Measurements from ENCODE around the gene NFYB. TPM values are rescaled to one million over a fixed set of nuclear protein-coding genes. Genes with fewer than 3 reads are reported as not detected.

NFYB gene
- total RNA-seq, 1 experiment from 2014 or later = 28.1 TPM

DNA sequence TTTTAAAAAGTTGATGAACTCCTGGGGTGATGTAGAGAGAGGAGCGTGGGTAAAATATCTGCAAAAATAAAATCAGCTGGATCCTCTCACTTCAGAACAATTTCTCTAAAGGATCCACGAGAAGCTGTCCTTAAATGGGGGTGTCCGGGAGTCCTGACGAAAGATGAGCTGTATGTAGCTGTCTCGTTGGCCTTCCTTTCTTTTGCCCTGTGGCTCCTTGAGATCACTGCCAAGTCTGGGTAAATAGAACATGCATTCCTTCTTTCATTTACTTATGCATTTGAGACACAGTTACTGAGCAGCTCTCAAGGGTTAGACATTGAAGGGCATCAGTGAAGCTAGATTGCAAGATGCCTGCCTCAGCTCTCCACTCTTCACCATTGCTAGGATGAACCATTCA lies 42.4 kb upstream of the NFYB start:
- intact Hi-C loops (cut with micrococcal nuclease; ENCODE audit: unreplicated experiment) = loop anchor here (2.0 kb wide), 1 partner anchor 44 kb away; no protein-coding TSS in a partner anchor
- no peaks in the 10 kb centered on the region for H3K9me3 ChIP-seq (ENCODE audit: low read depth, low read length, poor library complexity, severe bottlenecking)
- no peaks in the 10 kb centered on the region for H3K27me3 ChIP-seq (replicated peaks; ENCODE audit: insufficient read depth, low read depth, low read length, poor library complexity)
- no peak overlapping the region for H3K4me3 ChIP-seq (ENCODE audit: low read depth, low read length, poor library complexity, severe bottlenecking)
- H3K4me1 ChIP-seq (ENCODE audit: insufficient read depth, low read length, poor library complexity, severe bottlenecking) = no peaks in the 10 kb centered on the region
- H3K36me3 ChIP-seq (ENCODE audit: insufficient read depth, low read length, poor library complexity, severe bottlenecking) = no peaks in the 10 kb centered on the region
- no peak for DNase-seq (ENCODE audit: low spot score)
- TF ChIP-seq EZH2 (IDR thresholded peaks at IDR 0.05; ENCODE audit: borderline replicate concordance, low read depth, low read length, poor library complexity, severe bottlenecking) = no peak
- TF ChIP-seq, protein P1, sequence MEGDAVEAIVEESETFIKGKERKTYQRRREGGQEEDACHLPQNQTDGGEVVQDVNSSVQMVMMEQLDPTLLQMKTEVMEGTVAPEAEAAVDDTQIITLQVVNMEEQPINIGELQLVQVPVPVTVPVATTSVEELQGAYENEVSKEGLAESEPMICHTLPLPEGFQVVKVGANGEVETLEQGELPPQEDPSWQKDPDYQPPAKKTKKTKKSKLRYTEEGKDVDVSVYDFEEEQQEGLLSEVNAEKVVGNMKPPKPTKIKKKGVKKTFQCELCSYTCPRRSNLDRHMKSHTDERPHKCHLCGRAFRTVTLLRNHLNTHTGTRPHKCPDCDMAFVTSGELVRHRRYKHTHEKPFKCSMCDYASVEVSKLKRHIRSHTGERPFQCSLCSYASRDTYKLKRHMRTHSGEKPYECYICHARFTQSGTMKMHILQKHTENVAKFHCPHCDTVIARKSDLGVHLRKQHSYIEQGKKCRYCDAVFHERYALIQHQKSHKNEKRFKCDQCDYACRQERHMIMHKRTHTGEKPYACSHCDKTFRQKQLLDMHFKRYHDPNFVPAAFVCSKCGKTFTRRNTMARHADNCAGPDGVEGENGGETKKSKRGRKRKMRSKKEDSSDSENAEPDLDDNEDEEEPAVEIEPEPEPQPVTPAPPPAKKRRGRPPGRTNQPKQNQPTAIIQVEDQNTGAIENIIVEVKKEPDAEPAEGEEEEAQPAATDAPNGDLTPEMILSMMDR (conservative IDR thresholded peaks at IDR 0.05; ENCODE audit: low read depth, low read length) = no peak
- POLR2A ChIA-PET (ENCODE audit: low non-redundant PET) = no interaction called here
- BruUV-seq (replicated peaks) = no TSS peak
- H3K27ac ChIP-seq (ENCODE audit: low read depth, low read length, poor library complexity, severe bottlenecking) = no peak overlapping the region
- CTCF ChIA-PET = no interaction called here

DNA sequence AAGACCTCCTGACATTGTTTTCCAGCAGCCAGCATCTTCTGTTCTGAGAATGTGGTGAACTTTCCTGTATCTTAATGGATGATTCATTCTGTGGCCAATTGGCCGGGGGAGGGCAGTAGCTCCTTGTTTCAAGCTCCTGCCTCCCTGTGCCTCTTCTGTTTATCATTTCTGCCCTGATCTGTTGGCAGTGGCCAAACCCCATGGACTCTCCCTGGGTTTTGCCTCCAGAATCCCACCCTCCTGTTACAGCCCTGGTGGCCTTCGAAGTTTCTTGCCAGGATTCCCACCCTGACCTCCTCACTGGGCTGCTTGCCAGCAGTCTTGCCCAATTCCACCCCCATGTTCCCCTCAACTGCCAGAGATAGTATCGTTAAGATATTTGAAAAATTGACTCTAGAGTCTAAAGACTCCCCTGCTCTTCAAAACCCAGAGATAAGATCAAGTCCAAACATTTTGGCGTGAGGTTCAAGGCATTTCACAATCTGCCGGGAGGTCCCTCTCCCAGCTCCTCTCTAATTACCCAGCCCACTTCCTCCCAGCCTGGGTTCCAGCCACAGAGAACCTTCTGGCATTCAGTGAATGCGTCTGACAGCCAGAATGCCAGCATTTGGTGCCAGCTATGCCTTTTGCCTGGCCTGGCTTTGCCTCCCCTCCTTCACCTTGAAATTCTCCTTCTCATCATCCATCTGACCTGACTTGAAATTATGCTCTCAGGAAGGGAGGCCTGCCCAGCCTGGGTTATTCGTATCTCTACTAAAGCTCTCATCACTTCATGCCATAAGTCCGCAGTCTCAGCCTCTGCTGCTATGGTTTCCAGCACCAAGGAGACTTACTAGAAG lies 39.9 kb upstream of the NFYB start:
- ChIA-PET POLR2A (ENCODE audit: low non-redundant PET) (no interaction called here), CTCF (no interaction called here)
- BruUV-seq (replicated peaks) = no TSS peak
- intact Hi-C loops (cut with micrococcal nuclease; ENCODE audit: unreplicated experiment) = no loop called here
- H3K36me3 ChIP-seq (ENCODE audit: insufficient read depth, low read length, poor library complexity, severe bottlenecking) = no peaks in the 10 kb centered on the region
- H3K27ac ChIP-seq (ENCODE audit: low read depth, low read length, poor library complexity, severe bottlenecking) = no peak overlapping the region
- TF ChIP-seq, protein P1 (conservative IDR thresholded peaks at IDR 0.05; ENCODE audit: low read depth, low read length) = 0 out of 2 replicates have a peak, but pooled peaks have one; percentile 25
- TF ChIP-seq EZH2 (IDR thresholded peaks at IDR 0.05; ENCODE audit: borderline replicate concordance, low read depth, low read length, poor library complexity, severe bottlenecking) = no peak
- no peak overlapping the region for H3K4me3 ChIP-seq (ENCODE audit: low read depth, low read length, poor library complexity, severe bottlenecking)
- no peaks in the 10 kb centered on the region for H3K27me3 ChIP-seq (replicated peaks; ENCODE audit: insufficient read depth, low read depth, low read length, poor library complexity)
- peak; percentile 20 for DNase-seq (ENCODE audit: low spot score)
- H3K9me3 ChIP-seq (ENCODE audit: low read depth, low read length, poor library complexity, severe bottlenecking) = no peaks in the 10 kb centered on the region
- H3K4me1 ChIP-seq (ENCODE audit: insufficient read depth, low read length, poor library complexity, severe bottlenecking) = no peaks in the 10 kb centered on the region

DNA sequence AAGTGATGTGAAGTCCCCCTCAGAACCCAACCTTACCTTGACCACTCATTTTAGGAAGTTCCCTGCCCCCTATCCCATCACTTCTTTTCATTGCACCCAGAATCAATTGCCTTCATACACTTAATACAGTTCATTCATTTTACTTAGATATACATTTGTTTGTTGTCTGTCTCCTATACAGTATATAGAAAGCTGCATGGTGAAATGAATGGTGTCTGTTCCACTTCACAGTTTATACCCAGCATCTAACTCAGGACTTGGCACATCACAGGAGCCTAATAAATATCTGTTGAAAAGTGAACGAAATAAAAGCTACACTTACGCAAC lies 39.3 kb upstream of the NFYB start:
- Histone ChIP-seq H3K4me1 (ENCODE audit: insufficient read depth, low read length, poor library complexity, severe bottlenecking) (no peaks in the 10 kb centered on the region), H3K36me3 (ENCODE audit: insufficient read depth, low read length, poor library complexity, severe bottlenecking) (no peaks in the 10 kb centered on the region), H3K27ac (ENCODE audit: low read depth, low read length, poor library complexity, severe bottlenecking) (no peak overlapping the region), H3K27me3 (replicated peaks; ENCODE audit: insufficient read depth, low read depth, low read length, poor library complexity) (no peaks in the 10 kb centered on the region), H3K9me3 (ENCODE audit: low read depth, low read length, poor library complexity, severe bottlenecking) (no peaks in the 10 kb centered on the region), H3K4me3 (ENCODE audit: low read depth, low read length, poor library complexity, severe bottlenecking) (no peak overlapping the region)
- no TSS peak for BruUV-seq (replicated peaks)
- intact Hi-C loops (cut with micrococcal nuclease; ENCODE audit: unreplicated experiment) = no loop called here
- POLR2A ChIA-PET (ENCODE audit: low non-redundant PET) = no interaction called here
- TF ChIP-seq EZH2 (IDR thresholded peaks at IDR 0.05; ENCODE audit: borderline replicate concordance, low read depth, low read length, poor library complexity, severe bottlenecking) = no peak
- TF ChIP-seq, protein P1 (conservative IDR thresholded peaks at IDR 0.05; ENCODE audit: low read depth, low read length) = no peak
- CTCF ChIA-PET = no interaction called here
- DNase-seq (ENCODE audit: low spot score) = no peak
